Measurements from ENCODE around the gene LRP3.

- TF ChIP-seq GATA2 (IDR thresholded peaks at IDR 0.05; ENCODE audit: low read depth, low read length): no peak
- no peak for TF ChIP-seq GATA3 (IDR thresholded peaks at IDR 0.05; ENCODE audit: low read depth, low read length)
Observed at GRCh38 chr19:33256261-33256660, 62.1 kb downstream of the LRP3 start.

All from SH-SY5Y (cell line).